HG03378 (cell line): ENCODE measurements around the gene SLC16A12.
"Not testable (repeated sequence)": the region's sequence is repeated elsewhere in the genome, so short reads cannot be mapped to it uniquely, and the experiment has no call there.

Experiments used
- ATAC-seq: cut with Tn5 transposase; IDR thresholded peaks from one replicate; pipeline ENCODE4 v1.9.1; 2021; ENCODE audit warnings: mild to moderate bottlenecking, moderate library complexity; ENCODE audit not compliant: unreplicated experiment

The SLC16A12 gene

DNA sequence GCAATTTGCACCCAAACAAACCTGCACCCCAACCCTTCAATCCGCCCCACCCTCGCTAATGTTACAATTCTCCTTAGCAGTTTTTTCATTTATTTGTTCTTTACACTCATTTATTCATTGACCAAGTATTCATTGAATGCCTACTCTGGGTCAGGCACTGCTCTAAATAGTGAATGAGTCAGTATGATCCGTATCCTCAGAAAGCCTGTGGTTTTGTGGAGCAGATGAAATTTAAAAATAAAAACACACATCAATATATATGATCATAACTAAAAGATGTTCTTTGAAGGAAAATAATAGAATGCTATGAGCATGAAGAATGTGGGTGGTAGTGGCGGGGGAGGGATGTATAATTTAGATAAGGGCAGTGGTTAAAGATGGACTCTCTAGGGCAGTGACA, 107.8 kb downstream of the SLC16A12 start:
- ATAC-seq = no peak

- no peak for ATAC-seq
These were observed 109.0 kb downstream of the SLC16A12 start for GRCh38 chr10:89426230-89426868.

GRCh38 chr10:89425000-89425399, 110.4 kb downstream of the SLC16A12 start:
- ATAC-seq = no peak

DNA sequence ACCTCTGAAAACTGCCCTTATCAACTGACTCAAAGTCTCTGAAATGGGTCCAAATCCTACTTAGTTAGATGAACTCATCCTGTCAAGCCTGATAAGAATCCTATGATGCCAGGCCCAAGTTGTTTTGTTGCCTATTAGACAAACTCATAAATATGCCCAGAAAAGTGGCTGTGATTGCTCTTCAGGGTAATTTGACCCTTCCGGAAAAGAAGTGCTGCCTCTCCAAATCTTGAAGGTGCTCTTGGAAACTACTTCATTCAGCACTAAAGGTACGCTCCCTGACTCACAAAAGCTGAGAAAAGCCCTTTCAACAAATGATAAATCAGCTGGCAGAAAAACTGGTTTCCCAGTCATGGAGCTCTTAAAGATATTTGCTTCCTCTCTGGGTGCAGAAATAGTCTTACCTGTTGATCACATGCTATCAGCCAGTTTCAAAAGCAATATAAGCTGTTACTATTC, 114.3 kb downstream of the SLC16A12 start:
- no peak for ATAC-seq

- ATAC-seq = no peak
These were observed 115.8 kb downstream of the SLC16A12 start for GRCh38 chr10:89419548-89419947.

DNA sequence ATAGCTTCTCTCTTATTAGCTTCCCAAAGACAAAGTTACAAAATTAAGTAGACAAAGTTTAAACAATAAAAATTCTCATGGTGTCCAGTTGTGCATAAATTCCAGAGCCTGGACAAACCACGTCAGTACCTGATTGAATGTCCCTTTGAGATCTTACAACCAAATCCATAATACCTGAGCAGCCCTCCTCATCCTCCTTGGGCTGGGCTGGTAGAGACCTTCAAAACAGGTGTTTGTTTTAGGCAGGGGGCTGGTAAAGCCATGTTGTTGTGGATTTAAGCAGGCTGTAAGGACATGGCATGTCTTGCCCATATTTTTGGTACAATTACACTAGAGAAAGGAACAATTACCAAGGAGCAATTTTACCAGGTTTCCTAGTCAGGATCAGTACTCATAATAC, 118.9 kb downstream of the SLC16A12 start:
- no peak for ATAC-seq

DNA sequence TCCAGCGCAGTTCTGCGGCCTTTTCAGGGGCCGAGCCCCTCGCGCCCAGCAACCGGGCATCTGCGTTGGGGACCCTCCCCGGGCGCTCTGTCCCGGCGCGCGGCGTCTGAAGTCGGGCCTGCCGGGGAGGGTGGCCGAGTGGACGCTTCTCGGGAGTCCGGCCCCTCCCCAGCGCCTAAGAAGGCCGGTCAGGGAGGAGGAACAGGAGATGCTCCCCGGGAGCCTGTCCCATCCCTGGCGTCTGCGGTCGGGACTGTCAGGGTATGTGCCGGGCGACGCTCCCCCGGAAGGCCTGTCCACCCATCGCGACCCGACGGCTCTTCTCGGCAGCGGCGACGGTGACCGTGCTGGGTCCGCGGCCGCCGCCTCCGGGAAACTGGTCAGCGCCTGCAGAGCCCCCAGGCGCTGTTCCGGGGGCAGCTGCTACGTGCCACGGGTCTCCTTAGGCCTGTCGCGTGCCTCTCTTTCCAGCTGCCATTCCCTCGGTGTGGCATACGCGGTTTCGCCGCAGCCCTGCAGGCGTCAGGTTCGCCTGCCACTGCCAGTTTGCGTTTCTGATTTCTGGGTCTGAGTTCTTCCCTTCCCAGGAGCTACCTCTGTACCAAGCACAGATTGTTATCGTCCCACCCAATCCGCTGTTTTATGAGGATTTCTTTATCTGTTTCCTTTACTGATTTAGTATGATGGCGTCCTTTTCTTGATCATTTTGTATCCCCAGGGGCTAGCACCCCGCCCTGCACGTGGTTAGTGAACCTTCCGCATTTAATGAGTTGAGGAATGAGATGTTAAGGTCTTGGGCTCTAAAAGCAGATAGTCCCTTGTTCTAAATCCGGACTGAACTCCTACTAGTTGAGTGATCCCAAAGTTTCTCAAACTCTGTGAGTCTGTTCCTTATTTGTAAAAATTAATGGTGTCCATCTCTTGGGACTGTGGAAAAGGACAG, 120.2 kb downstream of the SLC16A12 start:
- peak; percentile 37 for ATAC-seq

DNA sequence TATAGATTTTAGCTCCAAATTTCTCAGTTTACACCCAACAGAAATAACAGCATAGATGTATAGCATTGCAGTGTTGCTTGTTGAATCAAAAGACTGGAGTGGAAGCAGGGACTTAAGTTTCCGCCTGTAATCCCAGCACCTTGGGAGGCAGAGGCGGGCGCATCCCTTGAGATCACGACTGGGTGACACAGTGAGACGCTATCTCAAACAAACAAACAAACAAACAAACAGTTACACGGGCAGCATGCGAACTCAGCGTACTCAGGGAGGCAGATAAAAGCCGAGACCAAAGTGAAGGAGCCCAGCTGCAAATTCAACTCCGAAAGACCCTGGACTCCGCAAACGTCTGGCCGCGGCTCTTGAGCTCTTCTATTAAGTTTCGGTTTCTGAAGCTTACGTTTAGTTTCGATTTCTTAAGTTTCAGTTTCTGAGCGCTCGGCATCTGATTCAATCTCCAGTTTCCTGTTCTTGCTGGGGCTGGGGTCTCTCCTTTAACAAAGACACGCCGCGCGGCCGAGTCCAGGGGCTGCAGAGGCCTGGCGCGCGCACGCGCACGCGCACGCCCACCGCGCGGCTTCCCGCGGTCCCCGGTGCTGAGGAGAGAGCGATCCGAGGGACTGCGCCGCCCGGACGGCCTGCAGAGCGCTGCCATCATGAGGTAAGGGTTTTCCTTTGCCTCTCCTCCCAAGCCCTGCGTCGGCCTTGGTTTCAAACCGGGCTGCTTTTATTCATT, 121.1 kb downstream of the SLC16A12 start, which contains the start of gene IFIT5:
Gene IFIT5, plus strand, starts transcription at position 423 of the 733 bp plus-strand sequence. Its CDS starts 231 bp downstream, at position 654.
- peak; percentile 77 for ATAC-seq

GRCh38 chr10:89413398-89413912, 121.9 kb downstream of the SLC16A12 start:
- ATAC-seq = no peak

GRCh38 chr10:89412276-89412675, 123.1 kb downstream of the SLC16A12 start:
- ATAC-seq = not testable (repeated sequence)

DNA sequence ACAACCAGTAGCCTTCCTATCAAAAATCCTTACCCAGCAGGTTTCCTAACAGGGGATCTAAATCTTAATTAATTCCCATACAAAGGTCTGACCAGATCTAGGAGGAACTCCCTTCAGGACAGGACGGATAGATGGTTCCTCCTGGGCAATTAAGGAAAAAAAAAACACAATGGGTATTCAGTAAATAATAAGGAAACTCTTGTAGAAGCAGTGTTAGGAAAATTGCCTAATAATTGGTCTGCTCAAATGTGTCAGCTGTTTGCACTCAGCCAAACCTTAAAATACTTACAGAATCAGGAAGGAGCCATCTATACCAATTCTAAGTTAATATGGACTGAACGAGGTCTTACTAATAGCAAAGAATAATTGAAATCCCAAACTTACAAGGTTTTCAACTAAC, 124.3 kb downstream of the SLC16A12 start:
- ATAC-seq = not testable (repeated sequence)

DNA sequence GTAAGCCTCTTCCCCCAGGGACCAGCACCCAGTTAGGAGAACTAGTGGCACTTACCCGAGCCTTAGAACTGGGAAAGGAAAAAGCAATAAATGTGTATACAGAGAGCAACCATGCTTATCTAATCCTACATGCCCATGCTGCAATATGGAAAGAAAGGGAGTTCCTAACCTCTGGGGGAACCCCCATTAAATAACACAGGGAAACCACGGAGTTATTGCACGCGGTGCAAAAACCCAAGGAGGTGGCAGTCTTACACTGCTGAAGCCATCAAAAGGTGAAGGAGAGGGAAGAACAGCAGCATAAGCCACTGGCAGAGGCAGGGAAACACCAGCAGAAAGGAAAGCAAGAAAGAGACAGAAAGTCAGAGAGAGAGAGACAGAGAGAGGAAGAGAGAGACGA, 124.8 kb downstream of the SLC16A12 start:
- ATAC-seq = not testable (repeated sequence)

DNA sequence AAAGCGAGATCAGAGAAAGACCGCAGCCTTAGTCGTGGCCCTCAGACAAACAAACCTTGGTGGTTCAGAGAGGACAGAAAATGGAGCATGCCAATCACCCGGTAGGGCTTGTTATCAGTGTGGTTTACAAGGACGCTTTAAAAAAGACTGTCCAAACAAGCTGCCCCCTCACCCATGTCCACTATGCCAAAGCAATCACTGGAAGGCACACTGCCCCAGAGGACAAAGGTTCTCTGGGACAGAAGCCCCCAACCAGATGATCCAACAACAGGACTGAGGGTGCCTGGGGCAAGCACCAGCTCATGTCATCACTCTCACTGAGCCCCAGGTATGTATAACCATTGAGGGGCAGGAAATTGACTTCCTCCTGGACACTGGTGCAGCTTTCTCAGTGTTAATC, 126.1 kb downstream of the SLC16A12 start:
- ATAC-seq = not testable (repeated sequence)

DNA sequence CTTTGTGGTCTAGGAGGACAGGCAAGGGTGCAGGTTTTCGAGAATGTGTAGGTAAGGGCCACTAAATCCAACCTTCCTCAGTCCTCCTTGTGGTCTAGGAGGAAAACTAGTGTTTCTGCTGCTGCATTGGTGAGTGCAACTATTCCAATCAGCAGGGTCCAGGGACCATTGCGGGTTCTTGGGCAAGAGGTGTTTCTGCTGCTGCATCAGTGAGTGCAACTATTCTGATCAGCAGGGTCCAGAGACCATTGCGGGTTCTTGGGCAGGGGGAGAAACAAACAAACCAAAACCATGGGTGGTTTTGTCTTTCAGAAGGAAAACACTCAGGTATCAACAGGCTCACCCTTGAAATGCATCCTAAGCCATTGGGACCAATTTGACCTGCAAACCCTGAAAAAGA, 127.6 kb downstream of the SLC16A12 start:
- ATAC-seq = not testable (repeated sequence)

- ATAC-seq = not testable (repeated sequence)
These were observed 129.2 kb downstream of the SLC16A12 start for GRCh38 chr10:89406178-89406577.

GRCh38 chr10:89404104-89405047, 131.0 kb downstream of the SLC16A12 start:
- no peak for ATAC-seq

- ATAC-seq = no peak
These were observed 132.4 kb downstream of the SLC16A12 start for GRCh38 chr10:89403043-89403442.

DNA sequence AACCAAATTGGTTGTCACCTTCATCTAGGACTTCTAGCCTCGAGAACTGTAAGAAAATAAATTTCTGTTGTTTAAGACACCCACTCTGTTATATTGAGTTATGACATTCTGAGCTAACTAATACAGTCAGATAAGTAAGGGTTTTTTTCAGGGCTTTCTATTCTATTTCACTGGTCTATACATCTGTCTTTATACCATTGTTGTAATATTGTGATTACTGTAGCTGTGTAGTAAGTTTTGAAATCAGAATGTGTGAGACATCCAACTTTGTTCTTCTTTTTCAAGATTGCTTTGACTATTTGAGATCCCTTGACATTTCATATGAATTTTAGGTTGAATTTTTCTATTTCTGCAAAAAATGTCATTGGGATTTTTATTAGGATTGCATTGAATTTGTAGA, 135.4 kb downstream of the SLC16A12 start:
- no peak for ATAC-seq

DNA sequence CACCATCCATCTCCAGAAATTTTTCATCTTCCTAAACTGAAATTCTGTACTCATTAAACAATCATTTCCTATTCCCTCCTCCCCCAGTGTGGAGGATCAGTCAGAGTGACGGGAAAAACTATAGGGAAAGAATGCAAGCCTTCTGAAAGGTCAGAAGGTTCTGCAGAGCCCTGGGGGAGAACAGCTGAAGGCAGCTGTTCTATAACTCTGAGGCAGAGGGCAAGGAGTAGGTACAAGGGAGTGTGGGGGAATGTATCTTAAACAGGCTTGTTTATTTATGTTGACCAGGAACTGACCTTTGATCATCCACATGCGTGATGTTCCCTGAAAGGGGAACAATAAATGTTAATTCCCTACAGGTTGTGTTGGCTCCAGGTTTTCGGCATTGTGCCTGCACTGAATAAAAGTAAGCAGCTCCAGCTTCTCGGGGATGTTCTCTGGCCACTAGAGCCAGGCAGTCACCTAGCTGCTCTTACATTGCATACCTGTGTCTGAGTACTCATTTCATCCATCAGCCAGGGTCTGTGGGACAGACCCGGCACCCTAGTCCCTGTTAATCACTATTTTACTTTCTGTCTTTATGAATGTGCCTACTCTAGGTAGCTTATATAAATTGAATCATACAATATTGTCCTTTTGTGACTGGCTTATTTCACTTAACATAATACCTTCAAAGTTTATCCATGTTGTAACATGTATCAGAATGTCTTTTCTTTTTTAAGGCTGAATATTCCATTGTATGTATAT, 137.2 kb downstream of the SLC16A12 start:
- no peak for ATAC-seq
